Measurements from ENCODE around the gene GIGYF2. TPM values are rescaled to one million over a fixed set of nuclear protein-coding genes. Genes with fewer than 3 reads are reported as not detected.

Gene GIGYF2
- polyA plus RNA-seq, 1 donor, result 63.4 TPM

- Histone ChIP-seq H3K4me3 (ENCODE audit: low read length) (no peak overlapping the region), H3K27me3 (ENCODE audit: control insufficient read depth, insufficient read depth, low read length) (no peaks in the 10 kb centered on the region), H3K4me1 (ENCODE audit: control insufficient read depth, insufficient read depth, low read length) (no peaks in the 10 kb centered on the region), H3K9me3 (ENCODE audit: control insufficient read depth, low read depth, low read length) (no peaks in the 10 kb centered on the region), H3K27ac (ENCODE audit: low read length) (no peak overlapping the region), H3K36me3 (ENCODE audit: control insufficient read depth, insufficient read depth, low read length) (peaks cover 3% of the 10 kb centered on the region)
- WGBS (ENCODE audit: insufficient coverage, low lambda C conversion rate), result no CpG with 5 or more reads among the region's 25 CpGs
- no peak for DNase-seq
These were observed 188.3 kb downstream of the GIGYF2 start for GRCh38 chr2:232885264-232885961.

GRCh38 chr2:232886176-232886575 is 189.0 kb downstream of the GIGYF2 start:
- H3K27me3 ChIP-seq (ENCODE audit: control insufficient read depth, insufficient read depth, low read length), result no peaks in the 10 kb centered on the region
- no peak overlapping the region for H3K4me3 ChIP-seq (ENCODE audit: low read length)
- no peak overlapping the region for H3K27ac ChIP-seq (ENCODE audit: low read length)
- H3K9me3 ChIP-seq (ENCODE audit: control insufficient read depth, low read depth, low read length), result no peaks in the 10 kb centered on the region
- WGBS (ENCODE audit: insufficient coverage, low lambda C conversion rate), result 80% methylated on average over 2 of the region's 11 CpGs
- H3K4me1 ChIP-seq (ENCODE audit: control insufficient read depth, insufficient read depth, low read length), result peaks cover 2% of the 10 kb centered on the region
- DNase-seq, result no peak
- H3K36me3 ChIP-seq (ENCODE audit: control insufficient read depth, insufficient read depth, low read length), result peaks cover 3% of the 10 kb centered on the region

GRCh38 chr2:232886632-232887031 is 189.5 kb downstream of the GIGYF2 start:
- DNase-seq, result no peak
- Histone ChIP-seq H3K27ac (ENCODE audit: low read length) (no peak overlapping the region), H3K9me3 (ENCODE audit: control insufficient read depth, low read depth, low read length) (no peaks in the 10 kb centered on the region), H3K27me3 (ENCODE audit: control insufficient read depth, insufficient read depth, low read length) (no peaks in the 10 kb centered on the region), H3K4me1 (ENCODE audit: control insufficient read depth, insufficient read depth, low read length) (peaks cover 2% of the 10 kb centered on the region), H3K4me3 (ENCODE audit: low read length) (no peak overlapping the region), H3K36me3 (ENCODE audit: control insufficient read depth, insufficient read depth, low read length) (peaks cover 3% of the 10 kb centered on the region)
- no CpG with 5 or more reads among the region's 7 CpGs for WGBS (ENCODE audit: insufficient coverage, low lambda C conversion rate)

GRCh38 chr2:232887171-232887850 is 190.2 kb downstream of the GIGYF2 start:
- no peak for DNase-seq
- Histone ChIP-seq H3K27me3 (ENCODE audit: control insufficient read depth, insufficient read depth, low read length) (no peaks in the 10 kb centered on the region), H3K9me3 (ENCODE audit: control insufficient read depth, low read depth, low read length) (no peaks in the 10 kb centered on the region), H3K4me1 (ENCODE audit: control insufficient read depth, insufficient read depth, low read length) (peaks cover 2% of the 10 kb centered on the region), H3K36me3 (ENCODE audit: control insufficient read depth, insufficient read depth, low read length) (peaks cover 3% of the 10 kb centered on the region), H3K27ac (ENCODE audit: low read length) (no peak overlapping the region), H3K4me3 (ENCODE audit: low read length) (no peak overlapping the region)
- no CpG with 5 or more reads among the region's 15 CpGs for WGBS (ENCODE audit: insufficient coverage, low lambda C conversion rate)

GRCh38 chr2:232888099-232888836 is 191.1 kb downstream of the GIGYF2 start:
- Histone ChIP-seq H3K4me1 (ENCODE audit: control insufficient read depth, insufficient read depth, low read length) (peaks cover 2% of the 10 kb centered on the region), H3K4me3 (ENCODE audit: low read length) (no peak overlapping the region), H3K9me3 (ENCODE audit: control insufficient read depth, low read depth, low read length) (no peaks in the 10 kb centered on the region), H3K27me3 (ENCODE audit: control insufficient read depth, insufficient read depth, low read length) (no peaks in the 10 kb centered on the region), H3K36me3 (ENCODE audit: control insufficient read depth, insufficient read depth, low read length) (no peaks in the 10 kb centered on the region), H3K27ac (ENCODE audit: low read length) (no peak overlapping the region)
- no peak for DNase-seq
- 100% methylated on average over 1 of the region's 21 CpGs for WGBS (ENCODE audit: insufficient coverage, low lambda C conversion rate)

- no peaks in the 10 kb centered on the region for H3K9me3 ChIP-seq (ENCODE audit: control insufficient read depth, low read depth, low read length)
- H3K36me3 ChIP-seq (ENCODE audit: control insufficient read depth, insufficient read depth, low read length), result no peaks in the 10 kb centered on the region
- peaks cover 2% of the 10 kb centered on the region for H3K4me1 ChIP-seq (ENCODE audit: control insufficient read depth, insufficient read depth, low read length)
- no peak overlapping the region for H3K27ac ChIP-seq (ENCODE audit: low read length)
- no peak for DNase-seq
- WGBS (ENCODE audit: insufficient coverage, low lambda C conversion rate), result 90% methylated on average over 2 of the region's 14 CpGs
- no peak overlapping the region for H3K4me3 ChIP-seq (ENCODE audit: low read length)
- H3K27me3 ChIP-seq (ENCODE audit: control insufficient read depth, insufficient read depth, low read length), result no peaks in the 10 kb centered on the region
These were observed 191.9 kb downstream of the GIGYF2 start for GRCh38 chr2:232888839-232889529.

GRCh38 chr2:232889876-232890401 is 192.8 kb downstream of the GIGYF2 start:
- H3K27me3 ChIP-seq (ENCODE audit: control insufficient read depth, insufficient read depth, low read length), result no peaks in the 10 kb centered on the region
- no peak overlapping the region for H3K27ac ChIP-seq (ENCODE audit: low read length)
- no peaks in the 10 kb centered on the region for H3K36me3 ChIP-seq (ENCODE audit: control insufficient read depth, insufficient read depth, low read length)
- WGBS (ENCODE audit: insufficient coverage, low lambda C conversion rate), result no CpG with 5 or more reads among the region's 5 CpGs
- no peak for DNase-seq
- no peaks in the 10 kb centered on the region for H3K9me3 ChIP-seq (ENCODE audit: control insufficient read depth, low read depth, low read length)
- peaks cover 2% of the 10 kb centered on the region for H3K4me1 ChIP-seq (ENCODE audit: control insufficient read depth, insufficient read depth, low read length)
- no peak overlapping the region for H3K4me3 ChIP-seq (ENCODE audit: low read length)

GRCh38 chr2:232890536-232890895 is 193.4 kb downstream of the GIGYF2 start:
- WGBS (ENCODE audit: insufficient coverage, low lambda C conversion rate), result no CpG with 5 or more reads among the region's 11 CpGs
- H3K27me3 ChIP-seq (ENCODE audit: control insufficient read depth, insufficient read depth, low read length), result no peaks in the 10 kb centered on the region
- no peak for DNase-seq

GRCh38 chr2:232890896-232891601 is 193.9 kb downstream of the GIGYF2 start:
- no peaks in the 10 kb centered on the region for H3K36me3 ChIP-seq (ENCODE audit: control insufficient read depth, insufficient read depth, low read length)
- peak; percentile 25 to 54 for DNase-seq
- WGBS (ENCODE audit: insufficient coverage, low lambda C conversion rate), result 23% methylated on average over 2 of the region's 23 CpGs
- no peaks in the 10 kb centered on the region for H3K27me3 ChIP-seq (ENCODE audit: control insufficient read depth, insufficient read depth, low read length)
- no peaks in the 10 kb centered on the region for H3K9me3 ChIP-seq (ENCODE audit: control insufficient read depth, low read depth, low read length)
- peaks cover 2% of the 10 kb centered on the region for H3K4me1 ChIP-seq (ENCODE audit: control insufficient read depth, insufficient read depth, low read length)
- H3K4me3 ChIP-seq (ENCODE audit: low read length), result no peak overlapping the region
- no peak overlapping the region for H3K27ac ChIP-seq (ENCODE audit: low read length)

More at GRCh38 chr2:232890536-232890895, 193.4 kb downstream of the GIGYF2 start:
- H3K9me3 ChIP-seq (ENCODE audit: control insufficient read depth, low read depth, low read length), result no peaks in the 10 kb centered on the region
- H3K4me1 ChIP-seq (ENCODE audit: control insufficient read depth, insufficient read depth, low read length), result peaks cover 2% of the 10 kb centered on the region
- no peak overlapping the region for H3K4me3 ChIP-seq (ENCODE audit: low read length)
- no peak overlapping the region for H3K27ac ChIP-seq (ENCODE audit: low read length)
- no peaks in the 10 kb centered on the region for H3K36me3 ChIP-seq (ENCODE audit: control insufficient read depth, insufficient read depth, low read length)

Measured in large intestine (tissue), 3 donors.